Inflammatory macrophage (primary cell): ENCODE results near the gene GRK1.

Experiments
- DNase-seq, 2 donors: peaks; one replicate each; pipeline ENCODE4 v3.0.0-alpha.2; 2020 to 2022

GRK1 gene

GRCh38 chr13:113650731-113651148, 16.3 kb upstream of the GRK1 start:
- no peak for DNase-seq

GRCh38 chr13:113651511-113652403, 15.3 kb upstream of the GRK1 start:
- DNase-seq = no peak

GRCh38 chr13:113652404-113653263, 14.4 kb upstream of the GRK1 start:
- DNase-seq = no peak

GRCh38 chr13:113653264-113654174, 13.5 kb upstream of the GRK1 start:
- DNase-seq = no peak

DNA sequence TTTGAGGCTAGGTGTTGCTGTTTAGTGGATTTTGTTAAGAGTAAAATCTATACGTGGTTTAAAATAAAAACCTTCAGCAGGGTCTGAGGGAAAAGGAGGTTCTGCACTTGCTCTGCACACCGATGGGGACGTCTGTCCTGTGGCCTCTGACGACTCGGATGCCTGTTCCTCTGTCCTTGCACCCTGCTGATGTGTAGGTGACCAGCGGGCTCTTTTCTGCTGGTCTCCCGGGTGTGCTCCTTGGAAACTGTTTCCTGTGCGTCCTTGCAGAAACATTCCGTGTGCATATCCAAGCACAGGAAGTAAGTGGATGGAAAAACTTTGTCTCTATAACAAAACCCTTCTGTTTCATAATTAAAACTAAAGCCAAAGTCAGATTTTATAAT, 12.9 kb upstream of the GRK1 start:
- no peak for DNase-seq

GRCh38 chr13:113654591-113655345, 12.3 kb upstream of the GRK1 start:
- DNase-seq = no peak

DNA sequence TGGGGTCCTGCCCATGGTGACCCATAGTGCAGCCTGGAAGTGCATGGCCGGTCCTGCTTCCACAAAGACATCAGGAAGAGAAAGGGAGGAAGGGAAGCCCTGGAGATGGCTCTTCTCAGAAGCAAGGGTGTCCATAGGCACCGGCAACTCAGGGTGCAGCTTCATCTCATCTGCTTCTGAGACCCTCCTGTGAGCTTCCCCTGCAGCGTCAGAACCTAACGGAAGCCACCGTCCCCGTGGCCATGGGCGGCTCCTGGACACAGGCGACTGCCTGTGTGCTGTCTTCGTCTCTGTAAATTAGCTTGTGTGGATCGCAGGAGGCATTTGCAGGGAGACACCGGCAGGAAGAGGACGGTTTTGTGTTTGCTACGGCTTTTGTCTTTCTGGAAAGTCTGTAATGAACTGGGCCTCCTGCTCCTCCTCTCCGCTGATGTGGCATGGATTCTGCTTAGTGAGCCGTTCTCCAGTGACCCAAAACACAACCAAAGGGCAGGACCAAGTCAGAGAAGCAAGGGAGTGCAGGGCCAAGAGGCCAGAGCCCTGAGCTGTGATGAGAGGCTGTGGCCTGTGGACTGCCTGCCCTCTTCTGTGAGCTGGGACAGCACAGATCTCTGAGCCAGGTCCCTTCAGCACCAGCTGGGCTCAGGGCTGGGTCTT, 11.5 kb upstream of the GRK1 start:
- no peak for DNase-seq

DNA sequence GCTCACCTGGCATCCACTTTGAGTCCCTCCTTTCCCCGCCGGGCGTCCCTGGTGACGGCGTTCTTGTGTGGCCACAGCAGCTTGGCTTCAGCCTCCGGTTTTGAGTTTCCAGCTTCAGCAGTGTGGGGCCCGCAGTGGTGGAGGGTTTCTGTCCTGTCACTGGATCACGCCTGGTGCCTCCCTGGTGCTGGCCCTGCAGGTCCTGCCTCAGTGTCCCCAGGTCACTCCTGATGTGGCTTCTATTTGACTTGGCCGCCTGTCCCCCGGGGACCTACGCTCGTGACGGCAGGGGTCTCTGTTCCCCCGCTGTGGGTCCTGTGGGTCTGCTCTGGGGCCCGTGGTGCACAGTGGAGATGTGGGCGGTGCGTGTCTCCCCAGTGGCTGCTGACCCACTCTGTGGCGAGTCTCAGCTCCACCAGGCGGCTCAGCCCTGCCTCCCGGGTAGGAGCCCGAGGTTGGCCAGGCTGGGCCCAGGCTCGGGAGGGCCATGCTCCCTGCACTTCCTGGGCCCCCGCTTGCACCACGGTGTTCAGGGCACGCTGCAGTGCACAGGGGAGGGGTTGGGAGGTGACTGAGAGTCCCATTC, 10.9 kb upstream of the GRK1 start:
- DNase-seq = no peak

DNA sequence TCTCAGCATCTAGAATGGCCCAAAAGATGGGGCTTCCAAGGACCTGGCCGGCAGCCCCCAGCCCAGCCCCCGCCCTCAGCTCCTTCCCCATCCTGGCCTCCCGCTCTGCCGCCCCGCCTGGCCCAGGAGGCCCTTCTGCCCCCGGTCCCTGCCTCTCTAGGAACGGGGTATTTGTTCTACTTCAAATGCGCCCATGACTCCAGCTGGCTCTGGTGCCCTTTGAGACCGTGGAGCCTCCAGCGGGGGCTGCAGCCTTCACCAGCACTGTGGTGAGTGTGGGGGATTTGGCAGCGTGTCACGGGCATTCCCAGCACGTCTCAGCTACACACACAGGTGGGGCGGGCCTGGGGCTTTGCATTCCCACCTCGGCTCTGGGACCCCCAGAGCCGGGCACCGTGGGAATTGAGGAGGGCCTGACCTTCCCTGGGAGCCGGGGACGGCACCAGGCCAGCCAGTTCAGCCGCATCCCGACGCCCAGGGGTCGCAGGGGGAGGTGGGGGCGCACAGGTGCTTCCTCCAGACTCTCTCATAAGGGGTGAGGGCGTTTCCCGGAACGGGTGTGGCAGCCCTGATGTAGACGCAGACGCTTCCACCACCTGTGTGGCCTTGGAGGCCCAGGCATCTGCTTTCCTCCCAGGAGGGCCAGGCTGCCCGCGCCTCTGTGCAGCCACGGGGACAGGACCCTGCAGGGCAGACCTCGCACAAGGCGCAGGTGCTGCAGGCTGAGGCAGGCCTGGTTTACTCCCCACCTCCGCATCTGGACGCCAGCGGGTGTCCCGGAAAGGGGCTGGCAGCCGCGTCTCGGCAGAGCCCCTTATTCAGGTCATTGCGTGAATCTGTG, 10.0 kb upstream of the GRK1 start:
- no peak for DNase-seq

GRCh38 chr13:113657851-113658741, 8.9 kb upstream of the GRK1 start, which contains the start of gene ATP4B:
TSS of gene ATP4B (minus strand) at chr13:113658198. CDS start at chr13:113658144, 54 bp downstream.
- no peak for DNase-seq

GRCh38 chr13:113658836-113659235, 8.2 kb upstream of the GRK1 start:
- no peak for DNase-seq

DNA sequence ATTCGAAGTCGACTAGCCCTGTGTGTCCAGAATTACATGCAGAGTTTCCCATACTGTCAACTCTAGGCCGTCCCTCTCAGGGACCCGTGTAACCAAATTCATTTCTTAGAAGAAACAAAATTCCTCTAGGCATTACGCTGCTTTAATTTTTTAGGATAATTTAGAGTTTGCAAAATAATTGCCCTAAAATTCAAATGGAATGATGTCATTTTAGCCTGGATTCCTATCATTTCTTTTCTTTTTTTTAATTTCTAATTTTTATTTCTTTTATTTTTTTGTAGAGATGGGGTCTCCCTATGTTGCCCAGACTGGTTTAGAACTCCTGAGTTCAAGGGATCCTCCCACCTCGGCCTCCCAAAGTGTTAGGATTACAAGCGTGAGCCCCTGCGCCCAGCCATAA, 7.7 kb upstream of the GRK1 start:
- DNase-seq = no peak

GRCh38 chr13:113660066-113660465, 7.0 kb upstream of the GRK1 start:
- no peak for DNase-seq

DNA sequence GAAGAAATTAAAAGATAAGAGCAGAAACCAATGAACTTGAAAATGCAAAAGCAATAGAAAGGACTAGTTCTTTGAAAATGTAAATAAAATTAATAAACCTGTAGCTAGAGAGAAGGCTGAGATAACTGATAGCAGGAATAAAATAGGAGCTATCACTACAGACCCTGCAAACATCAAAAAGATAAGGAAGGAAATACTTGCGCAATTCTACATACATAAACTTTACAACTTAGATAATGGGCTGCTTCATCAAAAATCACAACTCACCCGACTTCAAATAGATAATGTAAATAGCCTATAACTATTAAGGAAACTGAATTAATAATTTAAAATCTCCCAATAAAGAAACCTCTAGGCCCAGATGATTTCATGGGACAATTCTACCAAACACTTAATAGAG, 5.5 kb upstream of the GRK1 start:
- DNase-seq = no peak

DNA sequence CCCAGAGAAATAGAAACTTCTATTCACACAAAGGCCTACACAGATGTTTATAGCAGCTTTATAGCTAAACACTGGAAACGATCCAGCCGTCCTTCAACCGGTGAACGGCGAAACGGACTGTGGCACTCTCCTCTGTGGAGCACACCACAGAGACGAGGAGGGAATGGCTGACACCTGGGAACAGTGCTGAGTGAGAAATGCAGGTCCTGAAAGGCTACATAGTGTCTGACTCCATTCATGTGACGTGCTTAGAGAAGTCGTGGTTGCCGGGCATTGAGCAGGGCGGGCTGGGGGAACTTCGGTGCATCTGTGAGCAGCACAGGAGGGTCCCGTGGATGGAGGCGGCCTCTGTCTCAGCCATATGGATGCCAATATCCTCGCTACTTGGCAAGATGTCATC, 3.1 kb upstream of the GRK1 start:
- DNase-seq = no peak

GRCh38 chr13:113664751-113665596, 2.0 kb upstream of the GRK1 start:
- DNase-seq = no peak

GRCh38 chr13:113665597-113666328, 1.3 kb upstream of the GRK1 start:
- DNase-seq = peak in 1 of 2 donors; percentile 18
